RWPE1 (cell line): ENCODE results near the gene LILRB3.
A peak's percentile ranks its signal among the peaks of the same experiment; 100 is the strongest.
"Not testable (repeated sequence)": the region's sequence is repeated elsewhere in the genome, so short reads cannot be mapped to it uniquely, and the experiment has no call there.

Source experiments
- CTCF ChIA-PET: fragments of 350-600 bp; sonication (Branson Sonifier 250); formaldehyde crosslinking; extraction: SDS; loops from one replicate; lab custom pipeline; 2021; lab: Yijun Ruan, JAX
- POLR2A ChIA-PET: fragments of 400-600 bp; formaldehyde crosslinking; extraction: SDS; loops from one replicate; lab custom pipeline; 2020; ENCODE audit warnings: antibody characterized with exemption; ENCODE audit not compliant: low non-redundant PET; lab: Yijun Ruan, JAX
- DNase-seq: peaks from one replicate; pipeline ENCODE4 v3.0.0; 2012; ENCODE audit warnings: low spot score
- H3K27ac ChIP-seq: fragments of 450-650 bp; 2 replicates; pipeline ENCODE4 v1.5.1; 2017
- CTCF ChIP-seq: fragments of 450-650 bp; conservative IDR thresholded peaks from 2 replicates; pipeline ENCODE4 v1.5.1; 2017; ENCODE audit warnings: low read depth, mild to moderate bottlenecking

Gene LILRB3

DNA sequence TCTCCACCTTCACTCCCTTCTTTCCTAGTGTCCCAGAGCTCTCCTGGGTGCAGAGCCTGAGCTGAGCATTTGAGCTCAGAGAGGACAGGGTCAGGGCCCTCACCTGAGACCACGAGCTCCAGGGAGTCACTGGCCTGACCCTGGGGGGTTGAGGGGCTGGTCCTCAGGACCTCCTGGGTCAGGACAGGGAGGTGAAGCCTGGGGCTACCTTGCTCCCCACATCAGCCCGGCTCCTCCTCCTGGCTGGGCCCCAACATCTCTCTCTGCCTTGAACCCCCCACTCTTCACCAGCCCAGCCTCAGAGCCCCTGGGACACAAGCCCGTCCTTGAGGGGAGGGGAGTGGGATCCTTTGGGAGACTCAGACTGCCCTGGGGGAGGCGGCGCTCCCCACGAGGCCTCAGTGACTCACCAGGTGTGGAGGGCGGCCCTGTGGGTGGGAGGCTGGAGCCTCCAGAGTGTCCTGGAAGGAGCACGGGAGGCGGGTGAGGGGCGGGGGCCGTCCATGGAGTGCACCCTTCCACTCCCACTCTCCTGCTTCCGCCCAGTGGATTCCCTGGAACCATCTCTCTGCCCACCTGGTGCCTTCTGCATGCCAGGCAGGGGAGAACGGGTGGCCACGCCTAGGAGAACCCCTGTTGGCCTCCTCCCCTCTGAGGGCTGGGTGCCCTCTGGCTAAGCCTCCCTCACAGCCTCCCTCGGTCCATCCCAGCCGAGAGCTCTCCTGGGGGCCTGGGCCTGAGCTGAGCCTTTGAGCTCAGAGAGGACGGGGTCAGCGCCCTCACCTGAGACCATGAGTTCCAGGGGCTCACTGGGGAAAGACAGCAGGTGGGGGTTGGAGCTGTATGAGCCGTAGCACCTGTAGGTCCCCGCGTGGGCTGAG lies 16.9 kb upstream of the LILRB3 start:
- CTCF ChIA-PET, DNase-seq, POLR2A ChIA-PET, H3K27ac ChIP-seq: not testable (repeated sequence)

DNA sequence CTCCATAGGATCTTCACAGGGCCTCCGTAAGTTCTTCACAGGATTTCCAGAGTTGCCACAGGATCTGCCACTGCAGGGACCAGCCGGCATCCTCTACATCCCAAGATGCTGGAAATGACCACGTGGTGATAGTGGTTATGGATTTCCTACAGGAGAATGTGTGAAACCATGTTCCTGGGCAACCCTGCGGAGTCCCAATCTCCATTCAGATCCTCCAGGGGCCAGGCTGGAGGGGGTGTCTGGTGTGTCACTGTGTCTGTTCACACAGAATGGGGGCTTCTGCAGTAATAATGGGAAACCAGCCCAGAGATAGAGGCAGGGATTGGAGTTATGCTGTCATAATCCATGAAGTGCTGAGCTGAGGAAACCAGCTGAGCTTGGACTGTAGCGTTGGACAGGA lies 11.1 kb upstream of the LILRB3 start:
- POLR2A ChIA-PET: no interaction called here
- H3K27ac ChIP-seq: no peak overlapping the region
- no peak for DNase-seq
- TF ChIP-seq CTCF: no peak
- CTCF ChIA-PET: no interaction called here

GRCh38 chr19:54231077-54231931 lies 8.5 kb upstream of the LILRB3 start:
- H3K27ac ChIP-seq: no peak overlapping the region
- POLR2A ChIA-PET: no interaction called here
- TF ChIP-seq CTCF: peak; percentile 82
- CTCF ChIA-PET: interaction anchor here (0.7 to 0.8 kb wide), 3 partner anchors 45 to 76 kb away, joined by 3 read pairs; no protein-coding TSS in a partner anchor
- DNase-seq: no peak

DNA sequence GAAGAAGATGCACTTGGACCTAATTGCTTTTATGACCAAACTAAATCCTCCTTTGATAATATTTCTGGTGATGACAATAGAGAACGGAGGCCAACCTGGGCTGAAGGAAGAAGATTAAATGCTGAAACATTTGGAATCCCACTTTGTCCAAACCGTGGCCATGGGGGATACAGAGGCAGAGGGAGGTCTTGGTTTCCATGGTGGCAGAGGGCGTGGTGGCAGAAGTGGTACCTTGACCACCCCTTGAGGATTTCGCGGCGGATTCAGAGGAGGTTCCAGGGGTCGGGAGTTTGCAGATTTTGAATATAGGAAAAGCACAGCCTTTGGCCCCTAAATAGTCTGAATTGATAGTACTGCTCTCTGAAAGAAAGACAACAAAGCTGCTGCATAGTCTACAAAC lies 7.2 kb upstream of the LILRB3 start:
- TF ChIP-seq CTCF: no peak
- CTCF ChIA-PET: no interaction called here
- no peak overlapping the region for H3K27ac ChIP-seq
- no peak for DNase-seq
- POLR2A ChIA-PET: no interaction called here

DNA sequence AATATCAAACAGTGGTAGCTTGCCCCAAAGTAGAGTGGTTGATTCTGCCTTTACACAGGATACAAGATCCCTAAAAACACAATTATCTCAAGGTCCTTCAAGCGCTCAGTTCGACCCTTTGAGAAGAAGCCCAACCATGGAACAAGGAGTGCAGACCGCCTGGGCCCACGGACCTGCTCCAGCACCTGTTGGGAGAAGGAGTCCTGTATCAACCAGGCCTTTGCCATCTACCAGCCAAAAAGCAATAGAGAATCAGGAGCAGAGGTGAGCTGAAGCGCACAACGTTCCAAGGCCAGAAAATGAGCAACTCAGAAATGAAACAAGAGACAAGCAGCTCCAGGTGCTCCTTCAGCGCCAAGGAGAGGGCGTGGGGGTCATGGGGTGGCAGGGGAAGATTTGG lies 6.3 kb upstream of the LILRB3 start:
- no peak for TF ChIP-seq CTCF
- ChIA-PET CTCF (no interaction called here), POLR2A (no interaction called here)
- DNase-seq: no peak
- H3K27ac ChIP-seq: no peak overlapping the region

- POLR2A ChIA-PET, H3K27ac ChIP-seq, DNase-seq: not testable (repeated sequence)
- CTCF ChIA-PET: interaction anchor here (0.7 kb wide), 1 partner anchor 431 kb away, joined by 3 read pairs; no protein-coding TSS in a partner anchor
These were observed 1.8 kb upstream of the LILRB3 start for GRCh38 chr19:54224619-54225018.

- CTCF ChIA-PET: interaction anchor here (0.6 kb wide), 1 partner anchor 12 kb away, joined by 3 read pairs; no protein-coding TSS in a partner anchor
- POLR2A ChIA-PET, H3K27ac ChIP-seq, DNase-seq: not testable (repeated sequence)
These were observed 1.1 kb upstream of the LILRB3 start for GRCh38 chr19:54223937-54224281.

- CTCF ChIA-PET: interaction anchor here (0.6 kb wide), 1 partner anchor 11 kb away, joined by 3 read pairs; no protein-coding TSS in a partner anchor
- DNase-seq, H3K27ac ChIP-seq, POLR2A ChIA-PET: not testable (repeated sequence)
These were observed 600 bp upstream of the LILRB3 start for GRCh38 chr19:54223277-54223936.

GRCh38 chr19:54221947-54222346 lies 860 bp downstream of the LILRB3 start:
- H3K27ac ChIP-seq, POLR2A ChIA-PET, CTCF ChIA-PET, DNase-seq: not testable (repeated sequence)

DNA sequence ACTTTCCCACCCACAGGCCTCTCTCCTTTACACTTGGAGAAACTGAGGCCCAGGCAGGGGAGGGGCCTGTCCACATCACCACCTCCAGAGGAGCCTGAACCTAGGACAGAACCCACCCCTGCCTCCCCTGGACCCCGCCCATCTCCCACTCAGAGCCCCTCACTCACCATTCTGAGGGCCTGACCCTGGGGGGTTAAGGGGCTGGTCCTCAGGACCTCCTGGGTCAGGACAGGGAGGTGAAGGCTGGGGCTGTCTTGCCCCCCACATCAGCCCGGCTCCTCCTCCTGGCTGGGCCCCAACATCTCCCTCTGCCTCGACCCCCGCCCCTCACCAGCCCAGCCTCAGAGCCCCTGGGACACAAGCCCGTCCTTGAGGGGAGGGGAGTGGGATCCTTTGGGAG lies 3.1 kb downstream of the LILRB3 start:
- CTCF ChIA-PET, POLR2A ChIA-PET: not testable (repeated sequence)

More for the DNA sequence above, 3.1 kb downstream of the LILRB3 start:
- DNase-seq, H3K27ac ChIP-seq: not testable (repeated sequence)
